Stomach (tissue), 9 donors: ENCODE measurements around the gene HELZ. TPM values are rescaled to one million over a fixed set of nuclear protein-coding genes. Genes with fewer than 3 reads are reported as not detected.

Experiments used
- DNase-seq, 2 donors: peaks; one replicate each; pipeline versions ENCODE4 v3.0.0 to v3.0.0-alpha.2; 2013 to 2019
- H3K27ac ChIP-seq, 5 donors: fragments of 200-600 bp in 4 of 5; sonication (generic) in 4 of 5; one replicate each; pipeline ENCODE4 v1.5.1; 2013 to 2019; ENCODE audit warnings: mild to moderate bottlenecking in 1 of 5, moderate library complexity in 1 of 5
- H3K27me3 ChIP-seq, 3 donors: fragments of 200-600 bp; sonication (generic); one replicate each; pipeline ENCODE4 v1.5.1; 2017 to 2019; ENCODE audit warnings: mixed run types in 1 of 3
- H3K36me3 ChIP-seq, 4 donors: fragments of 200-600 bp; sonication (generic); 1 replicate in 3 of 4; 2 replicates in 1 of 4; pipeline ENCODE4 v1.5.1; 2016 to 2019
- H3K4me1 ChIP-seq, 4 donors: fragments of 200-600 bp; sonication (generic); one replicate each; pipeline ENCODE4 v1.5.1; 2016 to 2019
- H3K4me3 ChIP-seq, 4 donors: fragments of 200-600 bp; sonication (generic) in 3 of 4; one replicate each; pipeline ENCODE4 v1.5.1; 2016 to 2019; ENCODE audit warnings: mild to moderate bottlenecking in 1 of 4
- H3K9me3 ChIP-seq, 4 donors: fragments of 200-600 bp; sonication (generic); one replicate each; pipeline ENCODE4 v1.5.1; 2016 to 2019
- EP300 ChIP-seq: sonication (generic); formaldehyde crosslinking; IDR thresholded peaks from one replicate; pipeline ENCODE4 v1.6.1; 2017; ENCODE audit warnings: antibody characterized with exemption
- POLR2A ChIP-seq, 4 donors: fragments of 450-650 bp; IDR thresholded peaks; one replicate each; pipeline ENCODE4 v1.6.1; 2016; ENCODE audit warnings: antibody characterized with exemption in 4 of 4, control low read depth in 2 of 4, mild to moderate bottlenecking in 1 of 4, moderate library complexity in 1 of 4
- POLR2AphosphoS5 ChIP-seq, 3 donors: sonication (generic); formaldehyde crosslinking; IDR thresholded peaks; one replicate each; pipeline ENCODE4 v1.6.1; 2016; ENCODE audit warnings: antibody characterized with exemption in 3 of 3
- WGBS, 5 donors: extraction: QIAGEN DNeasy Blood & Tissue Kit in 3 of 5; methylation state at CpG; one replicate each; pipeline versions ENCODE4 v1.1.5 to v1.1.7; 2013 to 2018; 5-methylcytosine and 5-hydroxymethylcytosine counted together
- intact Hi-C: fragments of 100-400 bp; cut with DNase I; formaldehyde crosslinking; loops from one replicate; pipeline ENCODE4 v1.15.1; 2023; ENCODE audit warnings: low total_unique reads
- polyA plus RNA-seq, 3 donors: library from polyadenylated mRNA; stranded (reverse); fragments of 200-250 nt; gene quantifications; one replicate each; pipeline ENCODE4 v1.2.3, GENCODE V29; 2013
- total RNA-seq, 5 donors: library from RNA; depleted of rRNA; stranded (reverse); fragments of >200 nt; gene quantifications; one replicate each; pipeline versions ENCODE4 v1.1.0 to v1.2.3, GENCODE V29; 2014 to 2016
- TF ChIP-seq, protein P1 (sequence below), 7 experiments: fragments of 450-650 bp in 4 of 7; fragments of 200-600 bp in 3 of 7; sonication (generic) in 3 of 7; IDR thresholded peaks; one replicate each; pipeline ENCODE4 v1.5.1; 2016 to 2019; ENCODE audit warnings: antibody characterized with exemption in 7 of 7, control low read depth in 2 of 7, mild to moderate bottlenecking in 1 of 7
- donor health status: healthy with polysubstance abuse.
- donor health status: Bipolar disorder and iron deficiency.
- donor health status: healthy.

The HELZ gene
- total and polyA plus RNA-seq, 8 donors: 2.1 to 218 (median 40.4) TPM

DNA sequence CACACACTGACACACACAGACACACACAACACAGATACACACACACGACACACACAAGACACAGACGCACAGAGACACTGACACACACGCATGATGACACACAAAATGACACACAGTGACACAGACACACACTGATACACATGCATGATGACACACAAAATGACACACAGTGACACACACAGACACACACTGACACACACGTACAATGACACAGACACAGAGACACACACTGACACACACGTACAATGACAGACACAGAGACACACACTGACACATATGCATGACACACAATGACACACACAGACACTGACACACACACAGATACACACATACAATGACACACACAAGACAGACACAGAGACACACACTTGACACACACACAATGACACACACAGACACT, 190.4 kb downstream of the HELZ start:
- no peaks in the 10 kb centered on the region for H3K36me3 ChIP-seq
- H3K4me3 ChIP-seq: no peak overlapping the region
- peaks cover 0 to 6% (median 5%) of the 10 kb centered on the region in 4 donors for H3K9me3 ChIP-seq
- TF ChIP-seq EP300: no peak
- no peak for TF ChIP-seq POLR2AphosphoS5 (IDR thresholded peaks at IDR 0.05)
- no peak for TF ChIP-seq POLR2A (IDR thresholded peaks at IDR 0.05)
- TF ChIP-seq, protein P1, sequence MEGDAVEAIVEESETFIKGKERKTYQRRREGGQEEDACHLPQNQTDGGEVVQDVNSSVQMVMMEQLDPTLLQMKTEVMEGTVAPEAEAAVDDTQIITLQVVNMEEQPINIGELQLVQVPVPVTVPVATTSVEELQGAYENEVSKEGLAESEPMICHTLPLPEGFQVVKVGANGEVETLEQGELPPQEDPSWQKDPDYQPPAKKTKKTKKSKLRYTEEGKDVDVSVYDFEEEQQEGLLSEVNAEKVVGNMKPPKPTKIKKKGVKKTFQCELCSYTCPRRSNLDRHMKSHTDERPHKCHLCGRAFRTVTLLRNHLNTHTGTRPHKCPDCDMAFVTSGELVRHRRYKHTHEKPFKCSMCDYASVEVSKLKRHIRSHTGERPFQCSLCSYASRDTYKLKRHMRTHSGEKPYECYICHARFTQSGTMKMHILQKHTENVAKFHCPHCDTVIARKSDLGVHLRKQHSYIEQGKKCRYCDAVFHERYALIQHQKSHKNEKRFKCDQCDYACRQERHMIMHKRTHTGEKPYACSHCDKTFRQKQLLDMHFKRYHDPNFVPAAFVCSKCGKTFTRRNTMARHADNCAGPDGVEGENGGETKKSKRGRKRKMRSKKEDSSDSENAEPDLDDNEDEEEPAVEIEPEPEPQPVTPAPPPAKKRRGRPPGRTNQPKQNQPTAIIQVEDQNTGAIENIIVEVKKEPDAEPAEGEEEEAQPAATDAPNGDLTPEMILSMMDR (IDR thresholded peaks at IDR 0.05): no peak
- intact Hi-C loops: no loop called here
- no peaks in the 10 kb centered on the region for H3K27me3 ChIP-seq
- WGBS, 5 donors: 69 to 98% (median 85%) methylated on average over 5 of the region's 5 CpGs
- H3K27ac ChIP-seq: no peak overlapping the region
- no peak for DNase-seq
- no peaks in the 10 kb centered on the region for H3K4me1 ChIP-seq

DNA sequence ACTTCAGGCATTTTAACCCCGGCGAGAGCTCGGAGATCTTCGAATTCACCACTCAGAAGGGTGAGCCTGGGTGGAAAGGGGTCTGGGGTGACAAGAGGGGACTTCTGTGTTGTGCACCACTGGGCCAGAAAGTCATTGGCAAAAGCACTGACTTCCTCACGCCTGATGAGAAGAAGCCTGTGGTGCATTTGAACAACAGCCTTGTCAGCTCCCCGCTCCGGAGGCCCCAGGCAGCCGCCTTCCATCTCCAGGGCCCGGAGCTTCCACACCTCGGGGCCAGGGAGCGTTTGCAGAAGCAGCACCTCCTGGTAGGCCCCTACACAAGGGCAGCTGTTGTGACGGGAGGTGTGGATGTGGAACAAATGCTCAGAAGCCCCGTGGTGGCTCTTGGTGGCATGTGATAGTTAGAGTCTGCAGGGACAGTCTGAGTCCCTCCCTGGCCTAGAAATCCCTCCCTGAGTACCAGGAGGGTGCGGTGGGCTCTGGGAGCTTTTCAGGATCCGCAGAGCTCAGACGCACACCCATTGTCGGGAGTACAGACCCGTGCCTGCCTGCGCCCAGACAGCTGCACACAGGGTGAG, 190.9 kb downstream of the HELZ start:
- H3K36me3 ChIP-seq: no peaks in the 10 kb centered on the region
- H3K27me3 ChIP-seq: no peaks in the 10 kb centered on the region
- peaks cover 0 to 11% (median 10%) of the 10 kb centered on the region in 4 donors for H3K9me3 ChIP-seq
- H3K27ac ChIP-seq: no peak overlapping the region
- peak in 1 of 2 donors; percentile 16 for DNase-seq
- TF ChIP-seq, protein P1 (IDR thresholded peaks at IDR 0.05): no peak
- TF ChIP-seq POLR2A (IDR thresholded peaks at IDR 0.05) (no peak), POLR2AphosphoS5 (IDR thresholded peaks at IDR 0.05) (no peak), EP300 (no peak)
- intact Hi-C loops: no loop called here
- no peak overlapping the region for H3K4me3 ChIP-seq
- H3K4me1 ChIP-seq: no peaks in the 10 kb centered on the region
- WGBS, 5 donors: 75 to 86% (median 82%) methylated on average over 13 to 19 of the region's 19 CpGs

DNA sequence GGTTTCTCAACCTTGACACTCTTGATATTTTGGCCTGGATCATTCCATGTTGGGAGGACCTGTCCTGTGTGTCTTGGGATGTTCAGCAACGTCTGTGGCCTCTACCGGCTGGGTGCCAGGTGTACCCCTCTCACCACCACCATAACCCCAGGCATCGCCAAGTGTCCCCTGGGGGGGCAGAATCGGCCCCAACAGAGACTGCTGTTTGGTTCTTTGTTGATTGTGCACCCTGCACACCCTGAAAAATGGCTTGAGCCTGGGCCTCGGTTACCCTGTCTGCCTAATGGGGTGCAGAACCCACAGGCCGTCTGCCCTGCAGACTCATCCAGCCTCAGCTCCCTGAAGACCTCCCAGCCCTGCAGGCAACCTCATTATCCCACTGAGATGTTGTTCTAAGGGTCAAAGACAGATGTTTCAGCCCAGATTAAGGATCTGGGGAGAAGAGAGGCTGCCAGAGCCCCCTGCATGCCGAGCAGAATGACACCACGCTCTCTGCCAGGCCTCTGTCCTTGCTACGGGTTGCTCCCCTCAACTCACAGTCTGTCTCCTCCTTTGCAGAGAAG, 191.5 kb downstream of the HELZ start:
- no peaks in the 10 kb centered on the region for H3K36me3 ChIP-seq
- DNase-seq: no peak
- H3K27me3 ChIP-seq: no peaks in the 10 kb centered on the region
- intact Hi-C loops: no loop called here
- TF ChIP-seq POLR2A (IDR thresholded peaks at IDR 0.05): no peak
- TF ChIP-seq EP300: no peak
- TF ChIP-seq, protein P1 (IDR thresholded peaks at IDR 0.05): no peak
- TF ChIP-seq POLR2AphosphoS5 (IDR thresholded peaks at IDR 0.05): no peak
- H3K4me1 ChIP-seq: no peaks in the 10 kb centered on the region
- H3K4me3 ChIP-seq: no peak overlapping the region
- H3K27ac ChIP-seq: no peak overlapping the region
- WGBS, 5 donors: 89 to 95% (median 90%) methylated on average over 6 to 9 of the region's 9 CpGs
- H3K9me3 ChIP-seq: peaks cover 0 to 17% (median 16%) of the 10 kb centered on the region in 4 donors

DNA sequence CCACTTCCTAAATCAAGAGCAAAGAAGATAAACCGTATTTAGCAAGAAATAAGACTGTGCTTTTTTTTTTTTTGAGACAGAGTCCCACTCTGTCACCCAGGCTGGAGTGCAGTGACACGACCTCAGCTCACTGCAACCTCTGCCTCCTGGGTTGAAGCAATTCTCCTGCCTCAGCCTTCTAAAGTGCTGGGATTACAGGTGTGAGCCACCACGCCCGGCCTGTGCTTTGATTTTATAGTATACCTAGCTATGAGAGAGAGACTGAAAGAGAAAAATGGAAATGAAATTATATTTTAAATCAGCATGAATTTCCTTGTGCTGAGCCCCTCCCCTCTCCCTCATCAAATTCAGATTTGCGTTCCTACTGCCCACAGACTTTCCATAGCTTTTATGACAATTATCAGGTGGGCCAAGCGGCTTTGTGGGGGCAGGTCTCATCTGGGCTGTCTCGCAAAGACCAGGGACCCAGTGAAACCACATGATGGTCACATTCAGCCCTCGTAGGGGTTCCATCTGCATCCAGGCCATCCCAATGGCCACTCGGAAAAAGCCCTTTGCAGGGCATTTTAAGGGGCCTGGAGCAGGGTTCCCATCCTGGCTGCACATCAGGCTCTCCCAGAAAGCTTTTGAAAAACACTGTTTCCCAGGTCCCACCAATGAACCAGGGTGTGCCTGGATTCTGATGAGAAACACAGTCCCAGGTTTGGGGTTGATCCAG, 192.1 kb downstream of the HELZ start:
- TF ChIP-seq POLR2AphosphoS5 (IDR thresholded peaks at IDR 0.05) (no peak), POLR2A (IDR thresholded peaks at IDR 0.05) (no peak), EP300 (no peak)
- TF ChIP-seq, protein P1 (IDR thresholded peaks at IDR 0.05): no peak
- no peaks in the 10 kb centered on the region for H3K4me1 ChIP-seq
- intact Hi-C loops: no loop called here
- H3K27ac ChIP-seq: no peak overlapping the region
- no peaks in the 10 kb centered on the region for H3K36me3 ChIP-seq
- no peaks in the 10 kb centered on the region for H3K27me3 ChIP-seq
- WGBS, 5 donors: 88 to 93% (median 91%) methylated on average over 9 of the region's 9 CpGs
- DNase-seq: peak in 1 of 2 donors; percentile 20
- peaks cover 0 to 23% (median 22%) of the 10 kb centered on the region in 4 donors for H3K9me3 ChIP-seq
- H3K4me3 ChIP-seq: no peak overlapping the region
